HepG2 (cell line): ENCODE measurements around the gene PRKCE.

Experiments
- BCL6 ChIP-seq: IDR thresholded peaks from 2 replicates; pipeline ENCODE4 v1.6.1; 2016; ENCODE audit warnings: missing genetic modification reagents, missing compliant biosample characterization
- MEIS1 ChIP-seq: sonication (generic); formaldehyde crosslinking; IDR thresholded peaks from 2 replicates; pipeline ENCODE4 v1.9.0; 2021; ENCODE audit warnings: mild to moderate bottlenecking, missing genetic modification reagents, moderate library complexity, borderline replicate concordance
- NBN ChIP-seq: fragments of 450-650 bp; conservative IDR thresholded peaks from 2 replicates; pipeline ENCODE4 v1.6.1; 2017
- POLR2A ChIP-seq, 2 experiments: IDR thresholded peaks; 2 replicates each; pipeline ENCODE4 v1.6.1; 2011; ENCODE audit warnings: low read depth in 2 of 2, low read length in 2 of 2, mild to moderate bottlenecking in 1 of 2, moderate library complexity in 1 of 2; ENCODE audit not compliant: insufficient read depth in 1 of 2
- RBM39 ChIP-seq: fragments of 200-400 bp; formaldehyde crosslinking; IDR thresholded peaks from one replicate; pipeline ENCODE4 v1.6.1; 2018; ENCODE audit warnings: antibody characterized with exemption, mild to moderate bottlenecking, low read depth, low read length; ENCODE audit not compliant: poor library complexity, severe bottlenecking
- SP1 ChIP-seq, 2 experiments: fragments of 450-650 bp in 1 of 2; sonication (generic) in 1 of 2; formaldehyde crosslinking in 1 of 2; IDR thresholded peaks; 2 replicates each; pipeline versions ENCODE4 v1.4.0 to v1.6.1; 2016 to 2020; ENCODE audit warnings: missing genetic modification reagents in 1 of 2
- SUZ12 ChIP-seq: fragments of 150-350 bp; IDR thresholded peaks from 2 replicates; pipeline ENCODE4 v1.6.1; 2014; ENCODE audit warnings: low read depth, low read length
- ZKSCAN8 ChIP-seq: IDR thresholded peaks from 2 replicates; pipeline ENCODE4 v1.6.1; 2016; ENCODE audit warnings: borderline replicate concordance, missing genetic modification reagents, missing compliant biosample characterization
- ZNF234 ChIP-seq: sonication (generic); formaldehyde crosslinking; conservative IDR thresholded peaks from 2 replicates; pipeline ENCODE4 v1.5.1; 2020; ENCODE audit warnings: mild to moderate bottlenecking, missing genetic modification reagents
- TF ChIP-seq, protein P1 (sequence below): sonication (generic); formaldehyde crosslinking; conservative IDR thresholded peaks from 2 replicates; pipeline ENCODE4 v1.4.0; 2020; ENCODE audit warnings: mild to moderate bottlenecking, missing genetic modification reagents, moderate library complexity
- TF ChIP-seq, protein P2 (sequence below): sonication (generic); formaldehyde crosslinking; IDR thresholded peaks from 2 replicates; pipeline ENCODE4 v1.5.0; 2020; ENCODE audit warnings: mild to moderate bottlenecking, missing genetic modification reagents, moderate library complexity
- TF ChIP-seq, protein P3 (sequence below): sonication (generic); formaldehyde crosslinking; IDR thresholded peaks from 2 replicates; pipeline ENCODE4 v1.5.1; 2020; ENCODE audit warnings: missing genetic modification reagents, mild to moderate bottlenecking, borderline replicate concordance
- TF ChIP-seq, protein P4 (sequence below): sonication (generic); formaldehyde crosslinking; IDR thresholded peaks from 2 replicates; pipeline ENCODE4 v1.4.0; 2020; ENCODE audit warnings: missing genetic modification reagents

DNA sequence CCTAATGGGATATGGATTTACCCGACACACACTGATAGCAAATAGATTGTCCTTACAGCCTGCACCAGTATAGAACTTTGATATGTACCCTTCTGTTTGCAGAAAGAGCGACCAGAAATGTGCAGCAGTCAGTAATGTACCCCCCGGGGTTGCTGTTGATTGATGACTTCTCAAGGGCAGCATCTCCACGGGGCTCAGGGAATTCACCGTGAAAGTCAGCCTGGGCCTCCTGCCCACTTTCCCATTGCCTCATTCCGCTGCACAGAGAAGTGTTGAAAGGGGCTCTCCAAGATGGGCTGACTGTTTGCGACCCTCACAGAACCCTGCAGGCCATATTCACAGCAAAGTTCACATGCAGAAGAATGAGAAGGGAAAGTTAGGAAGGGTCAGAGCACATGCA lies 241.3 kb downstream of the PRKCE start:
- TF ChIP-seq, protein P1, sequence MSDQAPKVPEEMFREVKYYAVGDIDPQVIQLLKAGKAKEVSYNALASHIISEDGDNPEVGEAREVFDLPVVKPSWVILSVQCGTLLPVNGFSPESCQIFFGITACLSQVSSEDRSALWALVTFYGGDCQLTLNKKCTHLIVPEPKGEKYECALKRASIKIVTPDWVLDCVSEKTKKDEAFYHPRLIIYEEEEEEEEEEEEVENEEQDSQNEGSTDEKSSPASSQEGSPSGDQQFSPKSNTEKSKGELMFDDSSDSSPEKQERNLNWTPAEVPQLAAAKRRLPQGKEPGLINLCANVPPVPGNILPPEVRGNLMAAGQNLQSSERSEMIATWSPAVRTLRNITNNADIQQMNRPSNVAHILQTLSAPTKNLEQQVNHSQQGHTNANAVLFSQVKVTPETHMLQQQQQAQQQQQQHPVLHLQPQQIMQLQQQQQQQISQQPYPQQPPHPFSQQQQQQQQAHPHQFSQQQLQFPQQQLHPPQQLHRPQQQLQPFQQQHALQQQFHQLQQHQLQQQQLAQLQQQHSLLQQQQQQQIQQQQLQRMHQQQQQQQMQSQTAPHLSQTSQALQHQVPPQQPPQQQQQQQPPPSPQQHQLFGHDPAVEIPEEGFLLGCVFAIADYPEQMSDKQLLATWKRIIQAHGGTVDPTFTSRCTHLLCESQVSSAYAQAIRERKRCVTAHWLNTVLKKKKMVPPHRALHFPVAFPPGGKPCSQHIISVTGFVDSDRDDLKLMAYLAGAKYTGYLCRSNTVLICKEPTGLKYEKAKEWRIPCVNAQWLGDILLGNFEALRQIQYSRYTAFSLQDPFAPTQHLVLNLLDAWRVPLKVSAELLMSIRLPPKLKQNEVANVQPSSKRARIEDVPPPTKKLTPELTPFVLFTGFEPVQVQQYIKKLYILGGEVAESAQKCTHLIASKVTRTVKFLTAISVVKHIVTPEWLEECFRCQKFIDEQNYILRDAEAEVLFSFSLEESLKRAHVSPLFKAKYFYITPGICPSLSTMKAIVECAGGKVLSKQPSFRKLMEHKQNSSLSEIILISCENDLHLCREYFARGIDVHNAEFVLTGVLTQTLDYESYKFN, result no peak
- TF ChIP-seq, protein P2, sequence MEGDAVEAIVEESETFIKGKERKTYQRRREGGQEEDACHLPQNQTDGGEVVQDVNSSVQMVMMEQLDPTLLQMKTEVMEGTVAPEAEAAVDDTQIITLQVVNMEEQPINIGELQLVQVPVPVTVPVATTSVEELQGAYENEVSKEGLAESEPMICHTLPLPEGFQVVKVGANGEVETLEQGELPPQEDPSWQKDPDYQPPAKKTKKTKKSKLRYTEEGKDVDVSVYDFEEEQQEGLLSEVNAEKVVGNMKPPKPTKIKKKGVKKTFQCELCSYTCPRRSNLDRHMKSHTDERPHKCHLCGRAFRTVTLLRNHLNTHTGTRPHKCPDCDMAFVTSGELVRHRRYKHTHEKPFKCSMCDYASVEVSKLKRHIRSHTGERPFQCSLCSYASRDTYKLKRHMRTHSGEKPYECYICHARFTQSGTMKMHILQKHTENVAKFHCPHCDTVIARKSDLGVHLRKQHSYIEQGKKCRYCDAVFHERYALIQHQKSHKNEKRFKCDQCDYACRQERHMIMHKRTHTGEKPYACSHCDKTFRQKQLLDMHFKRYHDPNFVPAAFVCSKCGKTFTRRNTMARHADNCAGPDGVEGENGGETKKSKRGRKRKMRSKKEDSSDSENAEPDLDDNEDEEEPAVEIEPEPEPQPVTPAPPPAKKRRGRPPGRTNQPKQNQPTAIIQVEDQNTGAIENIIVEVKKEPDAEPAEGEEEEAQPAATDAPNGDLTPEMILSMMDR (CRISPR knock-in tag), result no peak
- TF ChIP-seq ZKSCAN8 (CRISPR knock-in tag) (no peak), NBN (no peak), POLR2A (IDR thresholded peaks at IDR 0.05; ENCODE audit: insufficient read depth in 1 of 2, low read depth in 2 of 2, low read length in 2 of 2) (no peak), SP1 (IDR thresholded peaks at IDR 0.05) (no peak), SP1 (CRISPR knock-in tag; IDR thresholded peaks at IDR 0.05) (no peak), MEIS1 (CRISPR knock-in tag) (no peak), SUZ12 (no peak), ZNF234 (no peak), RBM39 (no peak), BCL6 (no peak)
- TF ChIP-seq, protein P3, sequence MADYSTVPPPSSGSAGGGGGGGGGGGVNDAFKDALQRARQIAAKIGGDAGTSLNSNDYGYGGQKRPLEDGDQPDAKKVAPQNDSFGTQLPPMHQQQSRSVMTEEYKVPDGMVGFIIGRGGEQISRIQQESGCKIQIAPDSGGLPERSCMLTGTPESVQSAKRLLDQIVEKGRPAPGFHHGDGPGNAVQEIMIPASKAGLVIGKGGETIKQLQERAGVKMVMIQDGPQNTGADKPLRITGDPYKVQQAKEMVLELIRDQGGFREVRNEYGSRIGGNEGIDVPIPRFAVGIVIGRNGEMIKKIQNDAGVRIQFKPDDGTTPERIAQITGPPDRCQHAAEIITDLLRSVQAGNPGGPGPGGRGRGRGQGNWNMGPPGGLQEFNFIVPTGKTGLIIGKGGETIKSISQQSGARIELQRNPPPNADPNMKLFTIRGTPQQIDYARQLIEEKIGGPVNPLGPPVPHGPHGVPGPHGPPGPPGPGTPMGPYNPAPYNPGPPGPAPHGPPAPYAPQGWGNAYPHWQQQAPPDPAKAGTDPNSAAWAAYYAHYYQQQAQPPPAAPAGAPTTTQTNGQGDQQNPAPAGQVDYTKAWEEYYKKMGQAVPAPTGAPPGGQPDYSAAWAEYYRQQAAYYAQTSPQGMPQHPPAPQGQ, result no peak
- TF ChIP-seq, protein P4, sequence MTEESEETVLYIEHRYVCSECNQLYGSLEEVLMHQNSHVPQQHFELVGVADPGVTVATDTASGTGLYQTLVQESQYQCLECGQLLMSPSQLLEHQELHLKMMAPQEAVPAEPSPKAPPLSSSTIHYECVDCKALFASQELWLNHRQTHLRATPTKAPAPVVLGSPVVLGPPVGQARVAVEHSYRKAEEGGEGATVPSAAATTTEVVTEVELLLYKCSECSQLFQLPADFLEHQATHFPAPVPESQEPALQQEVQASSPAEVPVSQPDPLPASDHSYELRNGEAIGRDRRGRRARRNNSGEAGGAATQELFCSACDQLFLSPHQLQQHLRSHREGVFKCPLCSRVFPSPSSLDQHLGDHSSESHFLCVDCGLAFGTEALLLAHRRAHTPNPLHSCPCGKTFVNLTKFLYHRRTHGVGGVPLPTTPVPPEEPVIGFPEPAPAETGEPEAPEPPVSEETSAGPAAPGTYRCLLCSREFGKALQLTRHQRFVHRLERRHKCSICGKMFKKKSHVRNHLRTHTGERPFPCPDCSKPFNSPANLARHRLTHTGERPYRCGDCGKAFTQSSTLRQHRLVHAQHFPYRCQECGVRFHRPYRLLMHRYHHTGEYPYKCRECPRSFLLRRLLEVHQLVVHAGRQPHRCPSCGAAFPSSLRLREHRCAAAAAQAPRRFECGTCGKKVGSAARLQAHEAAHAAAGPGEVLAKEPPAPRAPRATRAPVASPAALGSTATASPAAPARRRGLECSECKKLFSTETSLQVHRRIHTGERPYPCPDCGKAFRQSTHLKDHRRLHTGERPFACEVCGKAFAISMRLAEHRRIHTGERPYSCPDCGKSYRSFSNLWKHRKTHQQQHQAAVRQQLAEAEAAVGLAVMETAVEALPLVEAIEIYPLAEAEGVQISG, result no peak
